K562 (cell line): Measurements from ENCODE around the gene ARL17B.
"Not testable (repeated sequence)": the region's sequence is repeated elsewhere in the genome, so short reads cannot be mapped to it uniquely, and the experiment has no call there.

Experiments used
- EP300 ChIP-seq: IDR thresholded peaks from 2 replicates; pipeline ENCODE4 v1.6.1; 2012; ENCODE audit warnings: low read length, improper control_type of control experiment
- MYBL2 ChIP-seq, 2 experiments: fragments of 450-650 bp in 1 of 2; sonication (generic) in 1 of 2; formaldehyde crosslinking in 1 of 2; IDR thresholded peaks; 2 replicates each; pipeline versions ENCODE4 v1.6.1 to v1.8.1; 2017 to 2022; ENCODE audit warnings: borderline replicate concordance in 1 of 2, inconsistent platforms in 1 of 2, low read depth in 1 of 2, mild to moderate bottlenecking in 1 of 2, missing genetic modification reagents in 1 of 2, moderate library complexity in 1 of 2
- MYNN ChIP-seq, 2 experiments: sonication (generic); formaldehyde crosslinking in 1 of 2; IDR thresholded peaks; 2 replicates each; pipeline versions ENCODE4 v1.5.0 to v1.6.1; 2016 to 2020; ENCODE audit warnings: antibody characterized with exemption in 1 of 2, missing genetic modification reagents in 1 of 2
- POLR2A ChIP-seq: fragments of 450-650 bp; conservative IDR thresholded peaks from 2 replicates; pipeline ENCODE4 v1.6.1; 2016
- SRF ChIP-seq, 2 experiments: fragments of 250-450, 450-650 bp in 1 of 2; sonication (Bioruptor Pico) in 1 of 2; sonication (generic) in 1 of 2; formaldehyde crosslinking; IDR thresholded peaks; 2 replicates each; pipeline versions ENCODE4 v1.5.0 to v1.5.1; 2020 to 2022; ENCODE audit warnings: mild to moderate bottlenecking in 1 of 2, missing genetic modification reagents in 1 of 2
- ZNF24 ChIP-seq: fragments of 450-650 bp; IDR thresholded peaks from 2 replicates; pipeline ENCODE4 v1.6.1; 2016
- TF ChIP-seq, protein P1 (sequence below): sonication (generic); formaldehyde crosslinking; IDR thresholded peaks from 2 replicates; pipeline ENCODE4 v1.8.1; 2022; ENCODE audit warnings: missing genetic modification reagents
- TF ChIP-seq, protein P2 (sequence below): fragments of 250-450 bp; sonication (Bioruptor Pico); IDR thresholded peaks from 2 replicates; pipeline ENCODE4 v1.5.0; 2021
- TF ChIP-seq, protein P3 (sequence below): sonication (generic); formaldehyde crosslinking; IDR thresholded peaks from 2 replicates; pipeline ENCODE4 v1.8.0; 2022; ENCODE audit warnings: mild to moderate bottlenecking, missing genetic modification reagents

DNA sequence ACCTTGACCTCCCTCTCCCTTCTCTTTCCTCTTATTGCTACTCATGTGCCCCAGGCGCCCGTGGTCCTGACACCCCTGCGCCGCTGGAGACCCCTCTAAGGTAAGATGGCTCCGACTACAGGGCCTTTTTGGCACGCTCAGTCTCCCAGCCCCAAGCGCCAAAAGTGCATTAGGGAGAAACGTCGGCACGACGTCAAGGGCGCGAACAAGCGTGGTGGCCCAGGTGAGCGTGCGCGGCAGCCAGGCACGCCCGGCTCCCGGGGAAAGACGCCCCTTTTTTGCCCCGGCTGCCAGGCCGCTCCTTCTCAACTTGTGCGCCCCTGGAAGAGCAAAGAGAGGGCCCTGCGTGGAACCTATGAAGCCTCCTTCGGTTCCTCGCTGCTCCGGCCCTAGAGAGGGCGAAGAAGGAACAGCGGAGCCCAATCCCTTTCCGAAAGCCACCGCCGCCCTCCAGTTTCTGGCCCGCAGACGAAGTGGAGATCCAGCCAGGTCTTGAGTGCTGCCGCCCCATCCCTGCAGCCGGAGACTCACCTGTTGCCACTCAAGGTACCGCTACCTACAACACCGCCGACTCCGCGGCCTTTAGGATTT is 326 bp downstream of the ARL17B start:
- not testable (repeated sequence) for TF ChIP-seq ZNF24; MYBL2 (IDR thresholded peaks at IDR 0.05; ENCODE audit: low read depth); MYBL2 (CRISPR knock-in tag; IDR thresholded peaks at IDR 0.05; ENCODE audit: borderline replicate concordance); POLR2A; MYNN (IDR thresholded peaks at IDR 0.05); MYNN (CRISPR knock-in tag; IDR thresholded peaks at IDR 0.05); SRF (CRISPR knock-in tag; IDR thresholded peaks at IDR 0.05); EP300
- TF ChIP-seq, protein P1, sequence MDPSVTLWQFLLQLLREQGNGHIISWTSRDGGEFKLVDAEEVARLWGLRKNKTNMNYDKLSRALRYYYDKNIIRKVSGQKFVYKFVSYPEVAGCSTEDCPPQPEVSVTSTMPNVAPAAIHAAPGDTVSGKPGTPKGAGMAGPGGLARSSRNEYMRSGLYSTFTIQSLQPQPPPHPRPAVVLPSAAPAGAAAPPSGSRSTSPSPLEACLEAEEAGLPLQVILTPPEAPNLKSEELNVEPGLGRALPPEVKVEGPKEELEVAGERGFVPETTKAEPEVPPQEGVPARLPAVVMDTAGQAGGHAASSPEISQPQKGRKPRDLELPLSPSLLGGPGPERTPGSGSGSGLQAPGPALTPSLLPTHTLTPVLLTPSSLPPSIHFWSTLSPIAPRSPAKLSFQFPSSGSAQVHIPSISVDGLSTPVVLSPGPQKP (CRISPR knock-in tag) = not testable (repeated sequence)
- TF ChIP-seq, protein P2, sequence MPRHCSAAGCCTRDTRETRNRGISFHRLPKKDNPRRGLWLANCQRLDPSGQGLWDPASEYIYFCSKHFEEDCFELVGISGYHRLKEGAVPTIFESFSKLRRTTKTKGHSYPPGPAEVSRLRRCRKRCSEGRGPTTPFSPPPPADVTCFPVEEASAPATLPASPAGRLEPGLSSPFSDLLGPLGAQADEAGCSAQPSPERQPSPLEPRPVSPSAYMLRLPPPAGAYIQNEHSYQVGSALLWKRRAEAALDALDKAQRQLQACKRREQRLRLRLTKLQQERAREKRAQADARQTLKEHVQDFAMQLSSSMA = not testable (repeated sequence)
- TF ChIP-seq, protein P3, sequence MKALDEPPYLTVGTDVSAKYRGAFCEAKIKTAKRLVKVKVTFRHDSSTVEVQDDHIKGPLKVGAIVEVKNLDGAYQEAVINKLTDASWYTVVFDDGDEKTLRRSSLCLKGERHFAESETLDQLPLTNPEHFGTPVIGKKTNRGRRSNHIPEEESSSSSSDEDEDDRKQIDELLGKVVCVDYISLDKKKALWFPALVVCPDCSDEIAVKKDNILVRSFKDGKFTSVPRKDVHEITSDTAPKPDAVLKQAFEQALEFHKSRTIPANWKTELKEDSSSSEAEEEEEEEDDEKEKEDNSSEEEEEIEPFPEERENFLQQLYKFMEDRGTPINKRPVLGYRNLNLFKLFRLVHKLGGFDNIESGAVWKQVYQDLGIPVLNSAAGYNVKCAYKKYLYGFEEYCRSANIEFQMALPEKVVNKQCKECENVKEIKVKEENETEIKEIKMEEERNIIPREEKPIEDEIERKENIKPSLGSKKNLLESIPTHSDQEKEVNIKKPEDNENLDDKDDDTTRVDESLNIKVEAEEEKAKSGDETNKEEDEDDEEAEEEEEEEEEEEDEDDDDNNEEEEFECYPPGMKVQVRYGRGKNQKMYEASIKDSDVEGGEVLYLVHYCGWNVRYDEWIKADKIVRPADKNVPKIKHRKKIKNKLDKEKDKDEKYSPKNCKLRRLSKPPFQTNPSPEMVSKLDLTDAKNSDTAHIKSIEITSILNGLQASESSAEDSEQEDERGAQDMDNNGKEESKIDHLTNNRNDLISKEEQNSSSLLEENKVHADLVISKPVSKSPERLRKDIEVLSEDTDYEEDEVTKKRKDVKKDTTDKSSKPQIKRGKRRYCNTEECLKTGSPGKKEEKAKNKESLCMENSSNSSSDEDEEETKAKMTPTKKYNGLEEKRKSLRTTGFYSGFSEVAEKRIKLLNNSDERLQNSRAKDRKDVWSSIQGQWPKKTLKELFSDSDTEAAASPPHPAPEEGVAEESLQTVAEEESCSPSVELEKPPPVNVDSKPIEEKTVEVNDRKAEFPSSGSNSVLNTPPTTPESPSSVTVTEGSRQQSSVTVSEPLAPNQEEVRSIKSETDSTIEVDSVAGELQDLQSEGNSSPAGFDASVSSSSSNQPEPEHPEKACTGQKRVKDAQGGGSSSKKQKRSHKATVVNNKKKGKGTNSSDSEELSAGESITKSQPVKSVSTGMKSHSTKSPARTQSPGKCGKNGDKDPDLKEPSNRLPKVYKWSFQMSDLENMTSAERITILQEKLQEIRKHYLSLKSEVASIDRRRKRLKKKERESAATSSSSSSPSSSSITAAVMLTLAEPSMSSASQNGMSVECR (CRISPR knock-in tag) = not testable (repeated sequence)
